ENCODE data around the gene CPSF4L. TPM values are rescaled to one million over a fixed set of nuclear protein-coding genes. Genes with fewer than 3 reads are reported as not detected.

CPSF4L gene
- total RNA-seq, 1 donor from 2014 or later, result not detected

DNA sequence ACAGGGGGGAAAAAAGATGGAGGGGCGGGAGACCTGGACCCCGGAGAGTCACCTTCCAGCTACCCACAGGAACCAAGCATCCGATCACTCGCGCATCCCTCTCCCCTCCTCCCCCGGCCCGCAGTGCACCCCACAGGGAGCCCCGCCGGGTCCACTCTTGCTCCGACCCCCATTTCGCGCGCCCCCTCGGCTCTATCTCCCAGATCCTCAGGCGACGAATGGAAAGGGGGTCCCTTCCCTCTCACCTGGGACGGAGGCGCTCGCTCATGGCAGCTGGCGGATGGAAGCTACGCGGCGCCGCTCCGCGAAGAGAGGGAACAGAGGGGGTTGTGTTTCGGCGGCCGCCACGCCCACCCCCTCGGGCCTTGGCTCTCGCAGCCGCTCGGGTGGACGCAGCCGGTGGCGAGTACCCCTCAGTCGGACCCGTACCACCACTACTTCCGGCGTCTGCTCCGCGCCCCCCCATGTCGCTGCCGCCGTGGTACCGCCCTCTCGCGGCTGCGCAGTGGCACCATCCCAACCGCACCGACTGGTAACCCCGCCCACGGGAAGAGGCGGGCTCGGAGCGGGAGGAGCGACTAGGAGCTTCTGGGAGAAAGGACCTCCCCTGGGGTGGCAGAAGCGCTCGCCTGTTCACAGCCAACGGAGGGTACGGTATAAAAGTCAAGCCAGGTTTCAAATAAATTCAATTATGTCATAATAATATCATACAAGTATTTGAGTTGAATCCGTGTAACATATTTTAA is 29.7 kb downstream of the CPSF4L start:
- TF ChIP-seq, protein P1, sequence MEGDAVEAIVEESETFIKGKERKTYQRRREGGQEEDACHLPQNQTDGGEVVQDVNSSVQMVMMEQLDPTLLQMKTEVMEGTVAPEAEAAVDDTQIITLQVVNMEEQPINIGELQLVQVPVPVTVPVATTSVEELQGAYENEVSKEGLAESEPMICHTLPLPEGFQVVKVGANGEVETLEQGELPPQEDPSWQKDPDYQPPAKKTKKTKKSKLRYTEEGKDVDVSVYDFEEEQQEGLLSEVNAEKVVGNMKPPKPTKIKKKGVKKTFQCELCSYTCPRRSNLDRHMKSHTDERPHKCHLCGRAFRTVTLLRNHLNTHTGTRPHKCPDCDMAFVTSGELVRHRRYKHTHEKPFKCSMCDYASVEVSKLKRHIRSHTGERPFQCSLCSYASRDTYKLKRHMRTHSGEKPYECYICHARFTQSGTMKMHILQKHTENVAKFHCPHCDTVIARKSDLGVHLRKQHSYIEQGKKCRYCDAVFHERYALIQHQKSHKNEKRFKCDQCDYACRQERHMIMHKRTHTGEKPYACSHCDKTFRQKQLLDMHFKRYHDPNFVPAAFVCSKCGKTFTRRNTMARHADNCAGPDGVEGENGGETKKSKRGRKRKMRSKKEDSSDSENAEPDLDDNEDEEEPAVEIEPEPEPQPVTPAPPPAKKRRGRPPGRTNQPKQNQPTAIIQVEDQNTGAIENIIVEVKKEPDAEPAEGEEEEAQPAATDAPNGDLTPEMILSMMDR (IDR thresholded peaks at IDR 0.05; ENCODE audit: insufficient read depth, low read depth, low read length), result no peak
- TF ChIP-seq EZH2 (IDR thresholded peaks at IDR 0.05; ENCODE audit: insufficient read depth, low read length), result no peak
- Histone ChIP-seq H3K4me2 (ENCODE audit: low read length) (peak overlapping the region; percentile 98), H3K9ac (ENCODE audit: low read length) (peak overlapping the region; percentile 87), H2AFZ (ENCODE audit: low read depth, low read length) (peak overlapping the region; percentile 90), H3K4me3 (ENCODE audit: insufficient read depth, low read depth, low read length) (peak overlapping the region; percentile 86), H3K27ac (ENCODE audit: low read depth, low read length) (peak overlapping the region; percentile 71), H3K4me1 (ENCODE audit: insufficient read depth, low read length) (peaks cover 26% of the 10 kb centered on the region), H4K20me1 (ENCODE audit: insufficient read depth, low read length) (peaks cover 27% of the 10 kb centered on the region), H3K9me3 (ENCODE audit: insufficient read depth, low read depth, low read length) (no peaks in the 10 kb centered on the region), H3K36me3 (ENCODE audit: insufficient read depth, low read length) (peaks cover 9% of the 10 kb centered on the region), H3K27me3 (ENCODE audit: insufficient read depth, low read length) (no peaks in the 10 kb centered on the region), H3K79me2 (ENCODE audit: insufficient read depth, low read length) (peaks cover 67% of the 10 kb centered on the region)
- Mint-ChIP-seq H3K9me3 (ENCODE audit: unreplicated experiment) (no peaks in the 10 kb centered on the region), H3K27ac (ENCODE audit: unreplicated experiment) (peak overlapping the region; percentile 95), H3K36me3 (ENCODE audit: low read depth, unreplicated experiment) (peaks cover 7% of the 10 kb centered on the region), H3K4me3 (ENCODE audit: unreplicated experiment) (peak overlapping the region; percentile 99), H3K27me3 (ENCODE audit: low read depth, unreplicated experiment) (no peaks in the 10 kb centered on the region), H3K4me1 (ENCODE audit: low read depth, unreplicated experiment) (peaks cover 31% of the 10 kb centered on the region)
- FAIRE-seq, result no peak
- DNase-seq (ENCODE audit: low read depth), result peak; percentile 79

DNA sequence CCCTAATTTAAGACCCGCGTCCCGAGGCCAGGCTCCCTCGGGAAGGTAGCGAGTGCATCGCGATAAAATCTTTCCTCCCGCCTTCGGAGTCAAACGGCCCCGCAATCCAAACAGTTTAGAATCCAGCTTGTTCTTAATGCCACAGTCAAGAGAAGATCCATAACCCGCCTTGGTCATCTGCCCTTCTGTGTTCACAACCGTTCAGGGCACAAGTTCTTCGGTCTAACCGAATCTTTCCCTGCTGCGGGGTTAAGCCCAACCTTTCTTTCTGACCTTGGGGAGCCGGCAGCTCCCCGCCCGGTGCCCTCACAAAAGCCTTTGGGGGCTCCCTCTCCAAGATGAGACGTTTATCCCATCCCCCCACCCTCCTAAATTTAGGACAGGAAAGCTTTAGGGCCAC is 30.3 kb downstream of the CPSF4L start:
- TF ChIP-seq, protein P1 (IDR thresholded peaks at IDR 0.05; ENCODE audit: insufficient read depth, low read depth, low read length), result no peak
- TF ChIP-seq EZH2 (IDR thresholded peaks at IDR 0.05; ENCODE audit: insufficient read depth, low read length), result no peak
- H3K79me2 ChIP-seq (ENCODE audit: insufficient read depth, low read length), result peaks cover 73% of the 10 kb centered on the region
- H3K27ac ChIP-seq (ENCODE audit: low read depth, low read length), result peak overlapping the region; percentile 71

DNA sequence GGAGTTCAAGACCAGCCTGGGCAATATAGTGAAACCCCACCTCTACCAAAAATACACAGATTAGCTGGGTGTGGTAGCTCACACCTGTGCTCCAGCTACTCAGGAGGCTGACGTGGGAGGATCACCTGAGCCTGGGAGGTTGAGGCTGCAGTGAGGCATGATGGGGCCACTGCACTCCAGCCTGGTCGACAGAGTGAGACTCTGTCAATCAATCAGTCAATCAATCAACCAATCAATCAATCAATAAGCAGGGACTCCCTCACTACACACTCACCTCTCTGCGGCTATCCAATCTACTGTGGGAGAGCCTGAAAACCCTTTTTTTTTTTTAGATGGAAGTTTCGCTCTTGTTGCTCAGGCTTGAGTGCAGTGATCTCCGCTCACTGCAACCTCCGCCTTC is 31.6 kb downstream of the CPSF4L start:
- Histone ChIP-seq H4K20me1 (ENCODE audit: insufficient read depth, low read length) (peaks cover 35% of the 10 kb centered on the region), H3K4me1 (ENCODE audit: insufficient read depth, low read length) (peaks cover 36% of the 10 kb centered on the region), H3K27ac (ENCODE audit: low read depth, low read length) (no peak overlapping the region), H2AFZ (ENCODE audit: low read depth, low read length) (no peak overlapping the region), H3K9me3 (ENCODE audit: insufficient read depth, low read depth, low read length) (no peaks in the 10 kb centered on the region), H3K79me2 (ENCODE audit: insufficient read depth, low read length) (peaks cover 83% of the 10 kb centered on the region), H3K9ac (ENCODE audit: low read length) (no peak overlapping the region), H3K36me3 (ENCODE audit: insufficient read depth, low read length) (peaks cover under 1% of the 10 kb centered on the region), H3K27me3 (ENCODE audit: insufficient read depth, low read length) (no peaks in the 10 kb centered on the region), H3K4me2 (ENCODE audit: low read length) (no peak overlapping the region), H3K4me3 (ENCODE audit: insufficient read depth, low read depth, low read length) (no peak overlapping the region)
- Mint-ChIP-seq H3K27me3 (ENCODE audit: low read depth, unreplicated experiment) (no peaks in the 10 kb centered on the region), H3K27ac (ENCODE audit: unreplicated experiment) (no peak overlapping the region), H3K4me3 (ENCODE audit: unreplicated experiment) (peak overlapping the region; percentile 99), H3K4me1 (ENCODE audit: low read depth, unreplicated experiment) (peaks cover 36% of the 10 kb centered on the region), H3K36me3 (ENCODE audit: low read depth, unreplicated experiment) (peaks cover 3% of the 10 kb centered on the region), H3K9me3 (ENCODE audit: unreplicated experiment) (no peaks in the 10 kb centered on the region)
- no peak for TF ChIP-seq EZH2 (IDR thresholded peaks at IDR 0.05; ENCODE audit: insufficient read depth, low read length)
- TF ChIP-seq, protein P1 (IDR thresholded peaks at IDR 0.05; ENCODE audit: insufficient read depth, low read depth, low read length), result no peak
- FAIRE-seq, result no peak
- DNase-seq (ENCODE audit: low read depth), result no peak

More for the DNA sequence above, 30.3 kb downstream of the CPSF4L start:
- Mint-ChIP-seq H3K27ac (ENCODE audit: unreplicated experiment) (peak overlapping the region; percentile 95), H3K27me3 (ENCODE audit: low read depth, unreplicated experiment) (no peaks in the 10 kb centered on the region), H3K4me3 (ENCODE audit: unreplicated experiment) (peak overlapping the region; percentile 99), H3K36me3 (ENCODE audit: low read depth, unreplicated experiment) (peaks cover 6% of the 10 kb centered on the region), H3K4me1 (ENCODE audit: low read depth, unreplicated experiment) (peaks cover 36% of the 10 kb centered on the region), H3K9me3 (ENCODE audit: unreplicated experiment) (no peaks in the 10 kb centered on the region)
- H3K36me3 ChIP-seq (ENCODE audit: insufficient read depth, low read length), result peaks cover 5% of the 10 kb centered on the region
- peaks cover 26% of the 10 kb centered on the region for H4K20me1 ChIP-seq (ENCODE audit: insufficient read depth, low read length)
- H3K4me1 ChIP-seq (ENCODE audit: insufficient read depth, low read length), result peaks cover 32% of the 10 kb centered on the region
- H3K4me2 ChIP-seq (ENCODE audit: low read length), result peak overlapping the region; percentile 98
- H3K27me3 ChIP-seq (ENCODE audit: insufficient read depth, low read length), result no peaks in the 10 kb centered on the region
- no peak for DNase-seq (ENCODE audit: low read depth)
- H2AFZ ChIP-seq (ENCODE audit: low read depth, low read length), result peak overlapping the region; percentile 90
- H3K4me3 ChIP-seq (ENCODE audit: insufficient read depth, low read depth, low read length), result peak overlapping the region; percentile 86
- H3K9me3 ChIP-seq (ENCODE audit: insufficient read depth, low read depth, low read length), result no peaks in the 10 kb centered on the region
- FAIRE-seq, result no peak
- H3K9ac ChIP-seq (ENCODE audit: low read length), result peak overlapping the region; percentile 87

Measured in astrocyte (in vitro differentiated cells and primary cell).